Motor neuron (in vitro differentiated cells): ENCODE results near the gene MTSS2. TPM values are rescaled to one million over a fixed set of nuclear protein-coding genes. Genes with fewer than 3 reads are reported as not detected.

Experiments
- ATAC-seq, 8 experiments: fragments of 200-7000 bp; cut with Tn5 transposase; replicated peaks in 6 of 8; 2 replicates each; pipeline ENCODE4 v1.8.0; 2021; ENCODE audit warnings: mild to moderate bottlenecking in 8 of 8, moderate library complexity in 8 of 8
- H3K27ac ChIP-seq, 2 donors: fragments of 250-450 bp; sonication (Bioruptor Pico); 2 replicates each; pipeline ENCODE4 v1.9.0; 2021; ENCODE audit warnings: antibody characterized with exemption in 2 of 2, mild to moderate bottlenecking in 2 of 2, moderate library complexity in 1 of 2
- H3K4me1 ChIP-seq, 2 donors: fragments of 250-450 bp; sonication (Bioruptor Pico); replicated peaks in 1 of 2; 2 replicates each; pipeline ENCODE4 v1.6.1; 2021; ENCODE audit warnings: antibody characterized with exemption in 2 of 2, mild to moderate bottlenecking in 2 of 2, moderate library complexity in 1 of 2
- H3K4me3 ChIP-seq, 5 donors: fragments of 250-450 bp; sonication (Bioruptor Pico); 2 replicates each; pipeline ENCODE4 v1.9.0; 2021; ENCODE audit warnings: antibody characterized with exemption in 5 of 5, mild to moderate bottlenecking in 5 of 5, moderate library complexity in 4 of 5
- WGBS, 10 experiments: fragments of 450-650 bp; shearing (Covaris generic); methylation state at CpG; one replicate each; pipeline ENCODE4 v1.0.0; 2022; 5-methylcytosine and 5-hydroxymethylcytosine counted together
- in situ Hi-C, 9 experiments: fragments of 400-800 bp; cut with MboI; loops; one replicate each; pipeline ENCODE4 v1.15.0; 2021; ENCODE audit warnings: low sequenced_read_pairs in 9 of 9, low pct_unique_long_range_greater_than_20kb in 2 of 9; ENCODE audit not compliant: unreplicated experiment in 9 of 9
- total RNA-seq, 8 experiments: library from RNA; unstranded; fragments of 300-600 nt; gene quantifications; 2 replicates each; pipeline versions ENCODE4 v1.2.3 to v1.2.4, GENCODE V29; 2022

The MTSS2 gene
- total RNA-seq, 8 experiments from 2014 or later: 11.7 to 109 (median 25.6) TPM

DNA sequence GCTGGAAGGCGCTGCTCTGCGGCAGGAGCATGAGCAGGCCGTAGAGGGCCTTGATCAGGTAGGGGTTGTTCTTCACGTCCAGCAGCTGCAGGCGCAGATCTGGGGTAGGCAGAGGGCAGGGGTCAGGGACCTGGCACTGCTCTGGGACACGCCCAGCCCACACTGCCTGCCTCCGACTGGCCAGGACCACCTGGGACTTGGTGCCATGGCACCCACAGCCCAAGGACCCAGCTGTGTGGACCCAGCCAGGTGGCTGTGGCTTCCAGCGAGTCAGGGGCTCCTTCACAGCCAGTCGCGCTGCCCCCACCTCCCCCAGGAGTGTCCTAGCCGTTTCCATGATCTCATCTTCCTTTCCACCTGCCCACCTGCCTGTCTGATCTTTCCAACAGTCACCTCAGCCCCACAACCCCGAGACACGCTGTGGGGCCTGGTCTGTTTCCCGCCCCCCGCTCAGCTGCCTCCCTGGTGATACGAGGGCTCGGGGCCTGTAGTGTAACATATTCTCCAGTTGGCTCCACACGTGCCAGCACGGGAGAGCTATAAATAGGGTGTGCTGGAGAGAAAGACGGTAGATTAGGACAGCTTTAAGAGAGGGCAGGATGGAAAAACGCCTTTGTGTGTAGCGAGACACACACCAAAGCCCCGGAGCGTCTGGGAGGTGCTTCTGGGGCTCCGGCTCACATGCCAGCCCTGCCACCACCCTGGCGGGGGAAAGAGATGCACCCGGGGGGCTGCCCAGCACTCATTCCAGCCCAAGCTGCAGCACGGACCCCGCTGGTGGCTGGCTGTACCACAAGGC is 7.2 kb upstream of the MTSS2 start:
- Histone ChIP-seq H3K4me1 (peaks cover 43 to 47% of the 10 kb centered on the region in 2 donors), H3K4me3 (no peak overlapping the region), H3K27ac (peak overlapping the region; percentile 82 to 98)
- ATAC-seq: peak in 2 of 8 experiments; percentile 0
- WGBS, 10 experiments: 41 to 100% (median 82%) methylated on average over 2 to 16 of the region's 29 CpGs; no CpG with 5 or more reads in 5 of the 10 experiments
- in situ Hi-C loops: no loop called here

DNA sequence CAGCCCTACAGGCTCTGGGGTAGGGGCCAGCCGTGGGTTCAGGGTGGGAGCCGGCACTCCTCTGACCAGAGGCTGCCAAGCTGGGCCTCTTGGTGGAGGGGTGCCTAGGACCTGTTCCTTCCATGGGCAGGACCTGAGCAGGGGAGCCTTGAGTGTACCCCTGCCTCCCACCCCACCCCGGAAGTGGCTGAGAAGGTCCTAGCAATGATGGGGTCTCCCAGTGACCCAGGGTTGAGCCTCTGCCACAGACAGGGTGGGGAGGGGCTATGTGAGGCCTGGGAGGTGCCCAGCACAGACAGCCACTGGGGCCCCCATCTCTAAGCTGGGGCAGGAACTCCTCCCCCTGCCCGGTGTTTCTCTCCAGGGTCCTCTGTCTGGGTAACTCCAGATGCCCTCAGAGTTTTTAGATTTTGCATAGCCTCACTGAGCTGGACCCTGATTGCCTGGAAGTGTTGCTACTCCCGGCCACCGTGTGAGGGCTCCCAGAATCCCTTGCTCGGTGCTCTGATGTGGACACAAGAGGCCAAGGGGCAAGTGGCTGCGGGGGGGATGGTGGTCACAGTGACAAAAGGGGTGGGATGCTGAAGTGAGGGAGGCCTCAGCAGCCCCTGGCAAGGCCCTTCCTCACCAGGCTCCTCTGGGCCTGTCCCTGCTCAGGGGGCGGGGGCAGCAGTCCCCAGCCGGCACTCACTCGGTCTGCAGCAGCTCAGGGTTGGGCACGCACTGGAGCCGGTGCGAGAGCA is 6.4 kb upstream of the MTSS2 start:
- peak in 5 of 8 experiments; percentile 63 to 78 (median 67) for ATAC-seq
- Histone ChIP-seq H3K4me1 (peaks cover 46 to 47% of the 10 kb centered on the region in 2 donors), H3K27ac (peak overlapping the region; percentile 82 to 98), H3K4me3 (no peak overlapping the region)
- in situ Hi-C loops: no loop called here
- WGBS, 10 experiments: 42 to 100% (median 80%) methylated on average over 1 to 2 of the region's 14 CpGs; no CpG with 5 or more reads in 7 of the 10 experiments

DNA sequence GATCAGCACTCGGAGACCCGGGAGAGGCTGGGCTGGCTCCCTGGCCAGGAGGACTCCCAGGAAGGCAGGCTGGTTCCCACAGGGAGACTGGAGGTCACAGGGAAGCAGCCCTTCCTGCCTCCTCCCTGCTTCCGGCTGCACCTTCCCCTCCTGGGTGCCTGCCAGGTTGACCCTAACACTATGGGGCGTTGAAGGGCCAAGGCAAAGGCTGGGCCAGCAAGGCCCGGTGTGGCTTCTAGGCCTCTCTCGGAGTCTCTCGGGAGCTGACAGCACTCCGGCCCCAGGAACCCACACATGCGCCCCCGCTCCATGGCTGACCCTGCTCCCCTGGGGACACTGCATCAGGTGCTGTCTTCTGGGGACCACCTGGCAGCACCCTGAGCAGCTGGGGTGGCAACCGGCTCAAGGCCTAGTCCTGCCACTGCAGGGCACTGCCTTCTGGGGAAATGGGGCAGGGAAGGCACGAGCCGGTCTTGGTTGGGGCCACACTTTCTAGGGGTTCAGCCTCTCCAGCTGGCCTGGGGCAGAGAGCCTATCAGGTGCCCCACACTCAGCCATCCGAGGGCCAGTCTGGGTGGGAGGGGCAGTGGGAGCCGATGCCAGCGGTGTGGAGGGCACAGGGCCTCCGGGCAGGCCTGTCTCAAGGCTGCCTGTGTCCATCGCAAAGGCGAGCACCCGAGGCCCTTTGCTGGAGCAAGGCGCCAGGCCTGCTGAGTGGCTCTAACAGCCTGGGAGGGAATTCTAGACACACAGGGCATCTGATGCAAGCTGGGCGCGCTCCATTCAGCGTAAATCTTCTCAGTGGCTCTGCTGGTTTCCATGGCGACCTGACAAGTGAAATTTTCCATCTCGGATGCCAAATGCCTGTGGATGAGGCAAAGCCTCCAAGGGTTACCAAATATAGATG is 5.6 kb upstream of the MTSS2 start:
- peak; percentile 11 to 82 (median 74) for ATAC-seq
- in situ Hi-C loops: no loop called here
- H3K27ac ChIP-seq: peak overlapping the region; percentile 82 to 98
- WGBS, 10 experiments: 20 to 100% (median 65%) methylated on average over 1 to 8 of the region's 26 CpGs; no CpG with 5 or more reads in 3 of the 10 experiments
- H3K4me3 ChIP-seq: no peak overlapping the region
- peaks cover 54 to 55% of the 10 kb centered on the region in 2 donors for H3K4me1 ChIP-seq

DNA sequence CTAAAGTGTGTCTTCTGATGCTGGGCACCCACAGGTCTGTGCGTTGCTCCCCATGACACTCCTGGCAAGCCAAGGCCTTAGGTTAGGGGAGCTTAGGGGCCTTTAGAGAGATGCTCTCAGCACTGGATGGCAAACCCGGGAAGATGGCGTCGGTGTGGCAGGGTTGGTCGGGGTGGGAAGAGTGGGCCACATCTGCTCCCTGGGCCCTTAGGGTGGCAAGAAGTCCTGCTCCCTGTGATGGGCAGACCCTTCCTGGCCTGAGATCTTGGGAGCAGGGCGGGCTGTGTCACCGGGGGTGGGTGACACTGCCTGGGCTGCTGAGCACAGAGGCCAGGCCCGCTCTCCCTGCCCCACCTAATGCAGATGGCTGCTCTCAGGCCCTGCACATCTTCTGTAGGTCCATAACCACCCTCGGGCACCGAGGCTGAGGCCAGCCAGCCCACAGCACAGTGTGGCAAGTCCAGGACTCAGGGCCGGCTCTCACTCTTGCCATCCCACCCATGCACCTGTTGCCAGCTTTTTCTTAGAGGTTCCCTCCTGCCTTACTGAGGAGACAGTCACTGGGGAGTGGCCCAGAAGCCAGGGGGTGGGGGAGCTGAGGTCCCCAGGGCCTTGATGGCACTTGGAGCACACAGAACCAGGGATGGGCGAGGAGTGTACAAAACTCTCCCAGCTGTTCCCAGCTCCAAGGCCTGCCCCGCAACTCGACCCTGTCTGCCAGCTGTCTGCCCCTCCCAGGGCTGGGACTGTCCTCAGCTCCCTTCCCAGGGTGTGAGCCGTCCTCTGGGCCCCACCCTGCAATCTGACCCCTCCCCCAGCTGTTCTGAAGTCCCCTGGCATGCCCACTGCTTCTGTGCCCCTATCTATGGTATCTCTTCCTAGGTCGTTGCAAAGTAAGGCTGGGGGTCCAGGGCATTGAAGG is 4.4 kb upstream of the MTSS2 start:
- no peak overlapping the region for H3K27ac ChIP-seq
- 0 to 100% (median 80%) methylated on average over 1 to 4 of the region's 16 CpGs; no CpG with 5 or more reads in 5 of the 10 experiments for WGBS, 10 experiments
- ATAC-seq: peak in 2 of 8 experiments; percentile 3 to 22
- in situ Hi-C loops: no loop called here
- H3K4me3 ChIP-seq: no peak overlapping the region
- peaks cover 58 to 59% of the 10 kb centered on the region in 2 donors for H3K4me1 ChIP-seq

DNA sequence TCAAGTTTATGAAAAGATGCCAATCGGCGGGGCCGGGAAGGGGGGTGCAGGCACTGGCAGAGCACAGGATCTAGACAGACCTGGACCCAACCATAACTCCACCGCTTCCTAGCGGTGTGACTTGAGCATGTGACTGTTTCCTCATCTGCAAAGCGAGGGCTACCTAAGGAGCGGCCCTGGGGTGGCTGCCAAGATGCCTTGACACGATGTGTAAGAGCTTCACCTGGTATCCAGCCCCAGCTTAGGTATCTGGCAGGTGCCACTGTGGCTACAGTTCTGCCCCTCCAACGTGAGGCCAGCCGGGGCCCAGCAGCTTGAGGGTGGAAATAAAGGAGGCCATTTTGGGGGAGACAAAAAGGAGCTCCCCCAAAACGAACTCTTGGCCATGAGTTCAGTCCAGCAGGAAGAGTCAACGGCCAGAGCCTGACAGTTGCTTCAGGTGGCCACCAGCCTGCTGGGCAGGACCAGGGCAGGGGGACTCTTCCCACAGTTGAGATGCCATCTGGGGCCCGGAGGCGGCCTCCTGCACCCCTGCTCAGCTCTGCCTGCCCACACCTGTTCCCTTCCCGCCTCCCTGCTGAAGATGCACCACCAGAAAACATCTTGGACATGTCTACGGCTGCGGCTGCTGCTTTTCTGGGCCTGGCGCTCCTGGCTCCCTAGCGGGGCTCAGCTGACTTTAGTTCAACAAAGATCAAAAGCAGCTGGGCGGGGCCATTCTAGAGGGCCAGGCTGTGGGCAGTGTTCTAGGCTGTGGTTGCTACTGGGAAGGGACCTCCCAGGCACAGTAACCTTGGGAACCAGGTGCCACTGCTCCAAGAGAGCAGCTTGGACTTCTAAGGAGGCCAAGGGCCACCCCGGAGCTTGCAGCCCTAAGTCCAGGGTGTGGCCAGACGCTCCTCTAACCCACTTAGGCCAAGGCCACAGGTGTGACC is 3.4 kb upstream of the MTSS2 start:
- peaks cover 58% of the 10 kb centered on the region in 2 donors for H3K4me1 ChIP-seq

DNA sequence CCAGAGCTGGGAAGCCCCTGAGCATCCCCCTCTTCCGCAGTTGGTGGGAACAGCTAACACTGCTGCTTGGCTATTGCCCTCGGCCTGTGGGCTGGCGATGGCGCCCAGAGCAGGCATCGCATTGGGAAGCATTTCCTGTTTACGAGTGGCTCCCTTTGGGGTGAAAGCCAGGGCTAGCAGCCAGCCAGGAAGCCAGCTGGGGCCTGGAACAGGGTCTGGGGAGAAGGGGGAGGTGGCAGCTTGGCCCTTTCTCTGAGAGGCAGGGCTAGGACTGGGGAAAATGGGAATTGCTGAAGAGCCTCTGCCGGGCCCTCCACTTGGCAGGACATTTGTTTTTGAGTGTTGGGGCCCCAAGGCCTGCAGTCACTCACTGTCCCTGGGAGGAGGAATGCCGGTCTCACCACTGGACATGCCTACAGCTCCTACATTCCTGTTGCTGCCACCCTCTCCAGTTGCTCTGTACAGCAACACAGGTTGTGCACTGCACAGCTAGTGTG is 2.4 kb upstream of the MTSS2 start:
- Histone ChIP-seq H3K4me3 (no peak overlapping the region), H3K4me1 (peaks cover 50 to 51% of the 10 kb centered on the region in 2 donors), H3K27ac (no peak overlapping the region)
- 0 to 80% (median 40%) methylated on average over 1 to 2 of the region's 8 CpGs; no CpG with 5 or more reads in 7 of the 10 experiments for whole genome bisulfite sequencing, 10 experiments
- in situ Hi-C loops: no loop called here
- no peak for ATAC-seq

More for the DNA sequence above, 3.4 kb upstream of the MTSS2 start:
- in situ Hi-C loops: no loop called here
- WGBS, 10 experiments: 67 to 100% (median 89%) methylated on average over 1 to 9 of the region's 22 CpGs; no CpG with 5 or more reads in 2 of the 10 experiments
- no peak for ATAC-seq
- Histone ChIP-seq H3K27ac (no peak overlapping the region), H3K4me3 (no peak overlapping the region)

DNA sequence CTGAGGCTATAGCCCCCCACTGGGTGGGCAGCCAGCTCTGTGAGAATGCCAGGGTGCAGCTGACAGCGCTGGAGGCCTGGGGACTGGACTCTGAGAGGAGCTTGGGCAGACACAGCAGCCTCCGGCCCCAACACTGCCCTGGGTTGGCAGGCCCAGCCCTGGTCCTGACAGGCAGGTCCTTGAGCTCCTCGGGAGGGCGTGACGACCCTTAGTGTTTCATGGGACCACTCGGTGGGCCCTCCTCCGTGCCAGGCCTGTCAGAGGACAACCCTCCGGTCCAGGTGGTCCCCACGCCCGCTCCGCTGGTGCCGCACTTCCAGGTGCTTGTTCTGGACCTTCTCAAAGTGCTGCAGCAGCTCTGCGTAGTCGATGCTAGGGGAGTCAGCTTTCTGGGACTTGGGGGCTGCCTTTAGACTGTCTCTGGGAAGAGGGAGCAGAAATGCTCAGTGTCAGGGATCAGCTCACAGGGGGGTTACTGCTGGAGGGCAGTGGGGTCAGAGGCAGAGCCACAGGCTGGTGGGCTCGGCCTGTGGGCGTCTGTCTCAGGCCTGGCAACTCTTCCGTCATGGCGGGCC is 1.9 kb upstream of the MTSS2 start:
- Histone ChIP-seq H3K4me1 (peaks cover 46% of the 10 kb centered on the region in 2 donors), H3K27ac (no peak overlapping the region), H3K4me3 (no peak overlapping the region)
- in situ Hi-C loops: no loop called here
- WGBS, 10 experiments: 60 to 100% (median 93%) methylated on average over 1 to 11 of the region's 18 CpGs; no CpG with 5 or more reads in 5 of the 10 experiments
- ATAC-seq: no peak

DNA sequence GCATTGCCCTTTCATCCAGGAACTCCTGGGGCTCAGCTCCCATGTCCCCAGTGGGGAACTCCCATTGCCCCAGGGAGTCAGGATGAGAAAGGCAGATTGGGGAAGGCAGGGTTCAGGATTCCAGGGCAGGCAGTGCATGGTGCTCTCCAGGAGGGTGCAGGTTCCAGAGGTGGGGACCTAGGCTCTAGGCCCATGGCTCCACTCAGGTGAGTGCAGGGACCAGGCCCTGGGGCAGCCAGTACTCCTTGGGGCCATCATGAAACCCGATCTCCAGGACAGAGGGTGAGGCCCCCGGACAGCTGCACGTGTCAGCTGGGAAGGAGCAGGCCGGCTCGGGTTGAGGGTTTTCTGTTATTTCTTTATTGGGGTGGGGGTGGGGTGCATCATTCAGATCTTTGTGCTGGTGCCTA is 1.3 kb upstream of the MTSS2 start:
- in situ Hi-C loops: no loop called here
- Histone ChIP-seq H3K4me3 (no peak overlapping the region), H3K4me1 (peaks cover 41 to 44% of the 10 kb centered on the region in 2 donors), H3K27ac (no peak overlapping the region)
- peak in 1 of 8 experiments; percentile 1 for ATAC-seq
- WGBS, 10 experiments: 0 to 60% methylated on average over 1 of the region's 5 CpGs; no CpG with 5 or more reads in 8 of the 10 experiments

DNA sequence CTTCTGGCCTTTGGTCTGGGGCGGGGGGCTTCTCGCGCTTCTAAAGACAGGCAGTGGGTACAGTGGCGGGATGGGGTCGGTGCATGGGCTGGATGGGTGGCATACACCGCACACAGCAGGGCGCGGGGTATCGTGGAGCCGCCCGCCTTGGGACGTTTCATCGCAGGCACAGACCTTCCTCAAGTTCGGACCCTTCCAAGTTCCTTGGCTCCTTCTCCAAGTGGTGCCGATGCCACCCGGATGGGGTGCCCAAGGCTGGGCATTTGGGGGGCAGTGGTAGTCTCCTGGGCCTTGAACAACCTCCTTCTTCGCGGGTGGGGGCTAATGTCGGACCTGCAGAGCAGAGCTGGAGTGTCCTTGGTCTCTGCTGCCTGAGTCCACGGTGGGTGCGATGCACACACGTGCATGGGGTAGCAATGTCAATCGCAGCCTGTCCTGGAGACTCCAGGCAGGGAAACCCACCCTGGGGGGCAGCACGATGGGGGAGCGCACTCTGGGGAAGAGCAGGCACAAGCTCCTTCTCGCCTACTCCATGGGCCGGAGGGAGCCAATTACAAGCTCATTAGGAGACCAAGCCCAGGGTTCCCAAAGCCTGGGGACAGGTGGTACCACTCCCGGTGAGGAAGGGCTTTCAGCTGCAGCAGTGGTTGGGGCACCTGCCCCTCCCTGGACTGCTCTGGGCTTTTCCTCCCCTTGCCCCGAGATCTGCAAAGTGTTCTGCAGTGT is 686 bp upstream of the MTSS2 start:
- peak overlapping the region; percentile 57 to 95 (median 77) for H3K4me3 ChIP-seq
- H3K27ac ChIP-seq: peak overlapping the region; percentile 61 to 85
- peaks cover 35 to 44% of the 10 kb centered on the region in 2 donors for H3K4me1 ChIP-seq
- 20 to 100% (median 70%) methylated on average over 1 to 10 of the region's 29 CpGs; no CpG with 5 or more reads in 3 of the 10 experiments for WGBS, 10 experiments
- peak in 2 of 8 experiments; percentile 32 to 34 for ATAC-seq
- in situ Hi-C loops: no loop called here
